Measurements from ENCODE around the gene ROBO1.
"Not testable (repeated sequence)": the region's sequence is repeated elsewhere in the genome, so short reads cannot be mapped to it uniquely, and the experiment has no call there.

The ROBO1 gene

DNA sequence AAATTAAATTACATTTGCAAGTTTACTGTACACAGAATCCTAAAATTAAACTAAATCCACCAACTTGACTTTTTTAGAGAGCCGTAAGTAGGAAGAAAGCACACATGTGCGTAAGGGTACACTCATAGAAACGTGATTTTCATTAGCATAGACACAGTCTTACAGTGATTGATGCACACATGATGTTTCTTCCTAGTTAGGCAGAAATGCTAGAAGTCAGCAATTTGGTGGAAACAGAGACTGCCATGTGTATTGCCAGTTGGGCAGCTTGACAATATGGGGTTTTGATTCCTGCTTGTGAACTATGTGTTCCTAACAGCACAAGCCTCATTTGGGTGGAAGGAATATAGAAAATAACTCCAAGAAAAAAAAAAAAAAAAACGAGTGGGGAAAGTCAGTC, 878.5 kb downstream of the ROBO1 start:
- Mint-ChIP-seq H3K4me1 (no peaks in the 10 kb centered on the region), H3K9me3 (peaks cover 12% of the 10 kb centered on the region), H3K36me3 (no peaks in the 10 kb centered on the region), H3K27ac (no peak overlapping the region), H3K4me3 (no peak overlapping the region), H3K27me3 (no peaks in the 10 kb centered on the region)

- Mint-ChIP-seq H3K27me3 (no peaks in the 10 kb centered on the region), H3K4me1 (no peaks in the 10 kb centered on the region), H3K9me3 (peaks cover 12% of the 10 kb centered on the region), H3K36me3 (no peaks in the 10 kb centered on the region), H3K4me3 (no peak overlapping the region), H3K27ac (no peak overlapping the region)
These were observed 879.2 kb downstream of the ROBO1 start for GRCh38 chr3:78888635-78889034.

DNA sequence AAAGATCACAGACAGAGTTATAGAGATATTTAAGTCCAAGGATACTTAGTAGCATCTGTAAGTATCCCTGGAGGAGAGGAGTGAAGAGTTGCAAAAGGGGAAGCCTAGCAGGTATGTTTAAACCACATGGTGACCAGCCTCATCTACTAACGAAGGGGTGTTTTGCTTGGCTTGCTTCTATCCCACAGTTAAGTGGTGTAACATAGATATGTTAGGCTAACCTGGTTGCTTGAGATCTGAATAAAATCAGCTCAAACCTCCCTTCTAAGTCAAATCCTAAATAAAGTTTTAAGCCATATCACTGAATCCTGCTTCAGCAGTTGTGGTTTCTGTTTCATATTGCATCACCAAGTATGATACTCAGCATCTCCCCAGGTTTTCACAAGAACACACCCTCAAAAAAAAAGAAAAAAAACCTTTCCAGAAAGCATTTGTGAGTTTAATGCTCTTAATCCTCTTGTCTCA, 880.2 kb downstream of the ROBO1 start:
- Mint-ChIP-seq H3K27me3 (no peaks in the 10 kb centered on the region), H3K4me3 (no peak overlapping the region), H3K9me3 (peaks cover 8% of the 10 kb centered on the region), H3K27ac (no peak overlapping the region), H3K4me1 (no peaks in the 10 kb centered on the region), H3K36me3 (no peaks in the 10 kb centered on the region)

DNA sequence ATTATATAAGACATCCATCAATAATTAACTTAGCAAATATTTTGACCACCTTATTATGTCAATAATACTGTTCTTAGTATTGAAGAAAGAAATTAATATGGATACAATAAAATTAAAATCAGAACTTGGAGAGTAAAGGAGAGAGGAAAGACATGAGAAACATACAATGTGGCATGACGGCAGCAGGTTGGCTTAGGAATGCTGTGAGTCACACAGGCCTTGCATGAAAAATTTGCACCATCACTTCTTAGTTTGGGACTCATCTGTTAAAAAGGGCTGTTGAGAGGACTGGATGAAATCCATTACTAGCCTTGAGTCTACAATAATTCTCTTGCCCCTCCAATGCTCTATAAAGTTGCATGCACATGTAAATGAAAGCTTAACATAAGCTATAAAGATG, 880.8 kb downstream of the ROBO1 start:
- H3K27ac Mint-ChIP-seq, result no peak overlapping the region
- no peaks in the 10 kb centered on the region for H3K4me1 Mint-ChIP-seq
- no peaks in the 10 kb centered on the region for H3K27me3 Mint-ChIP-seq
- no peak overlapping the region for H3K4me3 Mint-ChIP-seq
- H3K9me3 Mint-ChIP-seq, result peaks cover 10% of the 10 kb centered on the region
- no peaks in the 10 kb centered on the region for H3K36me3 Mint-ChIP-seq

GRCh38 chr3:78884567-78884966, 883.2 kb downstream of the ROBO1 start:
- not testable (repeated sequence) for H3K4me3 Mint-ChIP-seq, H3K4me1 Mint-ChIP-seq, H3K9me3 Mint-ChIP-seq, H3K27ac Mint-ChIP-seq, H3K27me3 Mint-ChIP-seq, H3K36me3 Mint-ChIP-seq

GRCh38 chr3:78882251-78882650, 885.5 kb downstream of the ROBO1 start:
- H3K4me1 Mint-ChIP-seq, result no peaks in the 10 kb centered on the region
- H3K4me3 Mint-ChIP-seq, result no peak overlapping the region
- H3K27ac Mint-ChIP-seq, result no peak overlapping the region
- no peaks in the 10 kb centered on the region for H3K36me3 Mint-ChIP-seq
- H3K9me3 Mint-ChIP-seq, result peaks cover 5% of the 10 kb centered on the region
- no peaks in the 10 kb centered on the region for H3K27me3 Mint-ChIP-seq

- no peak overlapping the region for H3K27ac Mint-ChIP-seq
- no peaks in the 10 kb centered on the region for H3K27me3 Mint-ChIP-seq
- no peaks in the 10 kb centered on the region for H3K4me1 Mint-ChIP-seq
- no peak overlapping the region for H3K4me3 Mint-ChIP-seq
- peaks cover 6% of the 10 kb centered on the region for H3K9me3 Mint-ChIP-seq
- H3K36me3 Mint-ChIP-seq, result no peaks in the 10 kb centered on the region
These were observed 886.3 kb downstream of the ROBO1 start for GRCh38 chr3:78881501-78881900.

GRCh38 chr3:78880603-78881461, 887.0 kb downstream of the ROBO1 start:
- Mint-ChIP-seq H3K9me3 (peaks cover 8% of the 10 kb centered on the region), H3K4me3 (no peak overlapping the region), H3K27ac (no peak overlapping the region), H3K4me1 (no peaks in the 10 kb centered on the region), H3K27me3 (no peaks in the 10 kb centered on the region), H3K36me3 (no peaks in the 10 kb centered on the region)

- no peaks in the 10 kb centered on the region for H3K36me3 Mint-ChIP-seq
- H3K4me1 Mint-ChIP-seq, result no peaks in the 10 kb centered on the region
- no peaks in the 10 kb centered on the region for H3K27me3 Mint-ChIP-seq
- no peak overlapping the region for H3K4me3 Mint-ChIP-seq
- peaks cover 8% of the 10 kb centered on the region for H3K9me3 Mint-ChIP-seq
- no peak overlapping the region for H3K27ac Mint-ChIP-seq
These were observed 888.4 kb downstream of the ROBO1 start for GRCh38 chr3:78879295-78879860.

GRCh38 chr3:78878789-78879188, 889.0 kb downstream of the ROBO1 start:
- H3K36me3 Mint-ChIP-seq, result no peaks in the 10 kb centered on the region
- peaks cover 8% of the 10 kb centered on the region for H3K9me3 Mint-ChIP-seq
- H3K4me3 Mint-ChIP-seq, result no peak overlapping the region
- no peaks in the 10 kb centered on the region for H3K4me1 Mint-ChIP-seq
- H3K27ac Mint-ChIP-seq, result no peak overlapping the region
- H3K27me3 Mint-ChIP-seq, result no peaks in the 10 kb centered on the region

GRCh38 chr3:78878011-78878410, 889.8 kb downstream of the ROBO1 start:
- Mint-ChIP-seq H3K27me3 (no peaks in the 10 kb centered on the region), H3K4me1 (no peaks in the 10 kb centered on the region), H3K9me3 (peaks cover 8% of the 10 kb centered on the region), H3K27ac (no peak overlapping the region), H3K4me3 (no peak overlapping the region), H3K36me3 (no peaks in the 10 kb centered on the region)

DNA sequence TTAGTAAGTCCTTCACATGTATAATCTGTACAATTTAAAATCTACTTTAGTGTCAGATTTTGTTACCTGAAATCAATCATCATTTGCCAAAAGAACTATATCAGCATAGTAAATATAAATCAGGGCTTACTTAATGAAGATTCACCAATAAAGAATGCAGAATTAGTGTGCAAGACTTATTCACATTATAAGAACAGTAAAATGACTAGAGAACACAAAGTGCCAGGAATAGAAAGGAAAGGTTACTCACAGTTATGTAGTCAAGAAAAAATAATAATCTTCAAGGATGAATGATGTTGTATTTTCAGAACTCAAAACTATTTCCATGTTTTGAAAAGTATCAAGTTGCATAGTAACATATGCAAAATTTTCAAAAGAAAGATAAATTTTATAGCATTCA, 891.9 kb downstream of the ROBO1 start:
- no peaks in the 10 kb centered on the region for H3K27me3 Mint-ChIP-seq
- H3K27ac Mint-ChIP-seq, result no peak overlapping the region
- H3K4me1 Mint-ChIP-seq, result no peaks in the 10 kb centered on the region
- H3K9me3 Mint-ChIP-seq, result peaks cover 4% of the 10 kb centered on the region
- no peaks in the 10 kb centered on the region for H3K36me3 Mint-ChIP-seq
- H3K4me3 Mint-ChIP-seq, result no peak overlapping the region

DNA sequence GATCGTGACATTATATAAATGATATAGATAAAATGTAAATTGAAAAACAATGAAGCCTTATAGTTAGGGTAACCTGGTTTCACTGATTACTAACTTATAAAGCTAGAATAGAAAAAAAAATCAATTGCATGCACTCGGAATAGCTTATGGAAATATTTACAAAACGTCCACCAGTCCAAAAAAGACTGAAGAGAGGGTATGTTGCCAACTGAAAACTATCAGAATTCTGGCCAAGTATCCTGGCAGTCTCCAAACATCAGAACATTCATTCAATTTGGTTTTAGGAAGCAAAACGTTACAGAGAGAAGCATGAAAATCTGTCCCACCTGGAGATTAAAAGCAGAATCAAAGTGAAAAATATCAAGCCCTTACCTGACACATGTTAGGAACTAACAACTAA, 892.4 kb downstream of the ROBO1 start:
- no peak overlapping the region for H3K27ac Mint-ChIP-seq
- no peak overlapping the region for H3K4me3 Mint-ChIP-seq
- H3K36me3 Mint-ChIP-seq, result no peaks in the 10 kb centered on the region
- H3K27me3 Mint-ChIP-seq, result no peaks in the 10 kb centered on the region
- H3K4me1 Mint-ChIP-seq, result no peaks in the 10 kb centered on the region
- peaks cover 4% of the 10 kb centered on the region for H3K9me3 Mint-ChIP-seq

DNA sequence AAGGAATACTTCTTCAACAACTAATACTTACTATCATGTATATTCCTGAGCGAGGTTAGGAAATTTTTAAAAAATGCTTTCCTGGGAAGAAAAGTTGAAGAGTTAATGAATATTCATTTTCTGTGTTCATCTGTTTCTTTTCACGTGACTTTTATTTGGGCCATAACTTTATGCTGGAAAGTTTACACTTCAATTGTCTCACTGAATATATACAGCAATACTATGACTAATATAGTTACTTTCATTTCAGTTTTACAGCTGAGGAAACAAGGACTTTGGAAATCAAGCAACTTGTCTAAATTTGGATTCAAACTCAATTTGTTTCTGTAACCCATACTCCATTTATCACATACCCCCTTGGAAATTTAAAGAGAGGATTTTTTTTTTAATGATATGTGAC, 894.2 kb downstream of the ROBO1 start:
- Mint-ChIP-seq H3K36me3 (no peaks in the 10 kb centered on the region), H3K27me3 (no peaks in the 10 kb centered on the region), H3K4me1 (no peaks in the 10 kb centered on the region), H3K27ac (no peak overlapping the region), H3K4me3 (no peak overlapping the region), H3K9me3 (peaks cover 4% of the 10 kb centered on the region)

DNA sequence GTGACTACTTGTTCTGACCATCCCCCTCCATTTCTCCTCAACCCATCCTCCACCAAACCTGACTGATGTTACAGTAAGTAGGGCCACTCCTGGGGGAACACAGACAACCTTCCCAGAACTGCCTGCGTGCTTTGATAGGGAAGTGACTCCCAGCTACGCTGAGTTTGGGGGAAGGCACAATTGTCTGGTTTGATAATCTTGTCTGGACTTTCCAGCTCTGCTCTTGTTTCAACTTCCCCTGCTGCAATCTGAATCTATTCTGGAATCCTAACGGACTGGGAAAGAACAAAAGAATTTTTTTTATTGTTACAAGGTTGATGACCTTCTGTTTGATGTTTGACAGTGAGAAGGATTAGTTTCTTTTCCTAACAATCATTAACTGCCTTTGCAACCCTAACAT, 895.6 kb downstream of the ROBO1 start:
- Mint-ChIP-seq H3K36me3 (no peaks in the 10 kb centered on the region), H3K9me3 (peaks cover 4% of the 10 kb centered on the region), H3K27me3 (no peaks in the 10 kb centered on the region), H3K4me3 (no peak overlapping the region), H3K4me1 (no peaks in the 10 kb centered on the region), H3K27ac (no peak overlapping the region)

- H3K4me3 Mint-ChIP-seq, result no peak overlapping the region
- H3K27ac Mint-ChIP-seq, result no peak overlapping the region
- H3K4me1 Mint-ChIP-seq, result no peaks in the 10 kb centered on the region
- no peaks in the 10 kb centered on the region for H3K9me3 Mint-ChIP-seq
- H3K27me3 Mint-ChIP-seq, result no peaks in the 10 kb centered on the region
- no peaks in the 10 kb centered on the region for H3K36me3 Mint-ChIP-seq
These were observed 896.8 kb downstream of the ROBO1 start for GRCh38 chr3:78871048-78871447.

Data from activated naive CD4-positive, alpha-beta T cell treated with anti-CD3 and anti-CD28 coated beads, Interleukin-2, amount 50 U/mL, for 24 hours (primary cell).